Epithelial cell of esophagus (primary cell): ENCODE measurements around the gene PPP1R12B.
"Not testable (repeated sequence)": the region's sequence is repeated elsewhere in the genome, so short reads cannot be mapped to it uniquely, and the experiment has no call there.

Experiments
- DNase-seq: peaks from one replicate; pipeline ENCODE4 v3.0.0; 2010; ENCODE audit warnings: low read depth
- H3K4me3 ChIP-seq: 2 replicates; pipeline ENCODE4 v1.5.1; 2011; ENCODE audit warnings: mild to moderate bottlenecking, low read length, control low read depth
- CTCF ChIP-seq: IDR thresholded peaks from 2 replicates; pipeline ENCODE4 v1.5.1; 2011; ENCODE audit warnings: low read depth, mild to moderate bottlenecking, low read length, control low read depth, inconsistent platforms; ENCODE audit not compliant: insufficient read depth; ENCODE audit errors: missing control alignments

Gene PPP1R12B

GRCh38 chr1:202578001-202578504 lies 229.6 kb downstream of the PPP1R12B start:
- no peak overlapping the region for H3K4me3 ChIP-seq
- DNase-seq: peak; percentile 68
- TF ChIP-seq CTCF: no peak

GRCh38 chr1:202578565-202578964 lies 230.1 kb downstream of the PPP1R12B start:
- H3K4me3 ChIP-seq: no peak overlapping the region
- no peak for DNase-seq
- TF ChIP-seq CTCF: no peak

- no peak overlapping the region for H3K4me3 ChIP-seq
- TF ChIP-seq CTCF: no peak
- no peak for DNase-seq
Measured at GRCh38 chr1:202579806-202580205, 231.3 kb downstream of the PPP1R12B start.

- TF ChIP-seq CTCF: no peak
- H3K4me3 ChIP-seq: no peak overlapping the region
Measured at GRCh38 chr1:202580619-202581018, 232.1 kb downstream of the PPP1R12B start.

GRCh38 chr1:202582350-202582749 lies 233.9 kb downstream of the PPP1R12B start:
- not testable (repeated sequence) for H3K4me3 ChIP-seq, DNase-seq

More at GRCh38 chr1:202580619-202581018, 232.1 kb downstream of the PPP1R12B start:
- DNase-seq: no peak

- H3K4me3 ChIP-seq: no peak overlapping the region
- DNase-seq: no peak
- no peak for TF ChIP-seq CTCF
Measured at GRCh38 chr1:202584707-202585589, 236.4 kb downstream of the PPP1R12B start.

- no peak for TF ChIP-seq CTCF
- no peak for DNase-seq
- no peak overlapping the region for H3K4me3 ChIP-seq
Measured at GRCh38 chr1:202585590-202585933, 237.1 kb downstream of the PPP1R12B start.
